AG09309 (cell line): ENCODE results near the gene ARFGAP2.

ENCODE experiments used
- DNase-seq: peaks from one replicate; pipeline ENCODE4 v3.0.0-alpha.2; 2010; ENCODE audit warnings: low read depth
- H3K4me3 ChIP-seq: 2 replicates; pipeline ENCODE4 v1.5.1; 2011; ENCODE audit warnings: mild to moderate bottlenecking, low read depth, low read length, moderate library complexity; ENCODE audit not compliant: control insufficient read depth
- CTCF ChIP-seq: IDR thresholded peaks from 2 replicates; pipeline ENCODE4 v1.5.1; 2011; ENCODE audit warnings: mild to moderate bottlenecking, low read depth, low read length, inconsistent platforms; ENCODE audit not compliant: insufficient read depth, control insufficient read depth; ENCODE audit errors: missing control alignments

The ARFGAP2 gene

GRCh38 chr11:47178316-47178715, 1.6 kb upstream of the ARFGAP2 start:
- H3K4me3 ChIP-seq, result no peak overlapping the region
- TF ChIP-seq CTCF, result no peak
- no peak for DNase-seq

GRCh38 chr11:47177846-47178245, 1.2 kb upstream of the ARFGAP2 start:
- H3K4me3 ChIP-seq, result no peak overlapping the region
- DNase-seq, result no peak
- no peak for TF ChIP-seq CTCF

GRCh38 chr11:47177229-47177845, 658 bp upstream of the ARFGAP2 start:
- TF ChIP-seq CTCF, result peak; percentile 71
- H3K4me3 ChIP-seq, result peak overlapping the region; percentile 75
- peak; percentile 50 for DNase-seq

- peak overlapping the region; percentile 91 for H3K4me3 ChIP-seq
- DNase-seq, result no peak
- TF ChIP-seq CTCF, result no peak
Measured at GRCh38 chr11:47175746-47176327, 842 bp downstream of the ARFGAP2 start.

- DNase-seq, result no peak
- H3K4me3 ChIP-seq, result no peak overlapping the region
- TF ChIP-seq CTCF, result no peak
Measured at GRCh38 chr11:47172740-47173336, 3.8 kb downstream of the ARFGAP2 start.

GRCh38 chr11:47171856-47172255, 4.8 kb downstream of the ARFGAP2 start:
- no peak for TF ChIP-seq CTCF
- no peak for DNase-seq
- H3K4me3 ChIP-seq, result no peak overlapping the region
